Activated B cell treated with CpG ODN at 0.5 μM for 24 hours (primary cell): Measurements from ENCODE around the gene GJB6. TPM values are rescaled to one million over a fixed set of nuclear protein-coding genes. Genes with fewer than 3 reads are reported as not detected.

Experiments
- ATAC-seq: fragments of 200-7000 bp; cut with Tn5 transposase; one replicate; pipeline ENCODE4 v1.10.0; 2021; ENCODE audit warnings: low read depth, mild to moderate bottlenecking, moderate library complexity
- CTCF ChIA-PET: fragments of 350-600 bp; sonication (Branson Sonifier 250); formaldehyde crosslinking; loops from one replicate; lab custom pipeline; 2021; ENCODE audit warnings: antibody characterized with exemption; lab: Charles Lee
- POLR2A ChIA-PET: fragments of 350-600 bp; sonication (Branson Sonifier 250); formaldehyde crosslinking; loops from one replicate; lab custom pipeline; 2021; ENCODE audit warnings: antibody characterized with exemption; lab: Charles Lee
- DNase-seq: peaks from one replicate; pipeline ENCODE4 v3.0.0; 2022
- H3K27ac Mint-ChIP-seq: one replicate; pipeline ENCODE4 v1.8.0; 2020; ENCODE audit warnings: mixed read lengths
- H3K27me3 Mint-ChIP-seq: one replicate; pipeline ENCODE4 v1.8.0; 2021; ENCODE audit warnings: mixed read lengths
- H3K36me3 Mint-ChIP-seq: one replicate; pipeline ENCODE4 v1.8.0; 2021; ENCODE audit warnings: low read depth, mixed read lengths
- H3K4me1 Mint-ChIP-seq: one replicate; pipeline ENCODE4 v1.8.0; 2021; ENCODE audit warnings: mixed read lengths
- H3K4me3 Mint-ChIP-seq: one replicate; pipeline ENCODE4 v1.8.0; 2020; ENCODE audit warnings: mild to moderate bottlenecking, mixed read lengths
- H3K9me3 Mint-ChIP-seq: one replicate; pipeline ENCODE4 v1.8.0; 2020; ENCODE audit warnings: mixed read lengths
- intact Hi-C: fragments of 100-400 bp; cut with micrococcal nuclease; formaldehyde crosslinking; loops from one replicate; pipeline ENCODE4 v1.15.1; 2024
- total RNA-seq: library from RNA; stranded (reverse); gene quantifications from 2 replicates; pipeline ENCODE4 v1.2.3, GENCODE V29; 2022
- TF ChIP-seq, protein P1 (sequence below): fragments of 200-600 bp; IDR thresholded peaks from one replicate; pipeline ENCODE4 v1.8.0; 2022; ENCODE audit warnings: antibody characterized with exemption, mild to moderate bottlenecking

The GJB6 gene
- total RNA-seq, 1 donor from 2014 or later: not detected

DNA sequence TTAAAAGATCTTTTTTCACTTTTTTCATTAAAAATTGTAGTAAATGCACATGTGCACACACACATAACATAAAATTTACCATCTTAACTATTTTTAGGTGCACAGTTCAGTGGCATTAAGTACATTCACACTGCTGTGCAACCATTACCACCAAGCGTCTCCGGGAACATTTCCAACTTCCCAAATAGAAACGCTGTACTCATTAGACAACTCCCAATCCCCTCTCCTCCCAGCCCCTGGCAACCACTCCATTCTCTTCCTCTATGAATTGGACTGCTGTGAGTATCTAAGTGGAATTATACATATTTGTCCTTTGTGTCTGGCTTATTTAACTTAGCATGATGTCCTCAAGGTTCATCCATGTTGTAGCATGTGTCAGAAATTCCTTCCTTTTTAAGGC is 50.9 kb downstream of the GJB6 start:
- no peaks in the 10 kb centered on the region for H3K9me3 Mint-ChIP-seq
- H3K4me3 Mint-ChIP-seq: no peak overlapping the region
- intact Hi-C loops: loop anchor here (5.0 kb wide), 1 partner anchor 646 kb away; no protein-coding TSS in a partner anchor
- CTCF ChIA-PET: interaction anchor here (0.9 kb wide), 1 partner anchor 12 kb away, joined by 3 read pairs; no protein-coding TSS in a partner anchor
- DNase-seq (no peak), ATAC-seq (no peak)
- TF ChIP-seq, protein P1, sequence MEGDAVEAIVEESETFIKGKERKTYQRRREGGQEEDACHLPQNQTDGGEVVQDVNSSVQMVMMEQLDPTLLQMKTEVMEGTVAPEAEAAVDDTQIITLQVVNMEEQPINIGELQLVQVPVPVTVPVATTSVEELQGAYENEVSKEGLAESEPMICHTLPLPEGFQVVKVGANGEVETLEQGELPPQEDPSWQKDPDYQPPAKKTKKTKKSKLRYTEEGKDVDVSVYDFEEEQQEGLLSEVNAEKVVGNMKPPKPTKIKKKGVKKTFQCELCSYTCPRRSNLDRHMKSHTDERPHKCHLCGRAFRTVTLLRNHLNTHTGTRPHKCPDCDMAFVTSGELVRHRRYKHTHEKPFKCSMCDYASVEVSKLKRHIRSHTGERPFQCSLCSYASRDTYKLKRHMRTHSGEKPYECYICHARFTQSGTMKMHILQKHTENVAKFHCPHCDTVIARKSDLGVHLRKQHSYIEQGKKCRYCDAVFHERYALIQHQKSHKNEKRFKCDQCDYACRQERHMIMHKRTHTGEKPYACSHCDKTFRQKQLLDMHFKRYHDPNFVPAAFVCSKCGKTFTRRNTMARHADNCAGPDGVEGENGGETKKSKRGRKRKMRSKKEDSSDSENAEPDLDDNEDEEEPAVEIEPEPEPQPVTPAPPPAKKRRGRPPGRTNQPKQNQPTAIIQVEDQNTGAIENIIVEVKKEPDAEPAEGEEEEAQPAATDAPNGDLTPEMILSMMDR: no peak
- POLR2A ChIA-PET: no interaction called here
- no peaks in the 10 kb centered on the region for H3K36me3 Mint-ChIP-seq
- peaks cover 53% of the 10 kb centered on the region for H3K27me3 Mint-ChIP-seq
- H3K4me1 Mint-ChIP-seq: peaks cover 2% of the 10 kb centered on the region
- no peak overlapping the region for H3K27ac Mint-ChIP-seq

DNA sequence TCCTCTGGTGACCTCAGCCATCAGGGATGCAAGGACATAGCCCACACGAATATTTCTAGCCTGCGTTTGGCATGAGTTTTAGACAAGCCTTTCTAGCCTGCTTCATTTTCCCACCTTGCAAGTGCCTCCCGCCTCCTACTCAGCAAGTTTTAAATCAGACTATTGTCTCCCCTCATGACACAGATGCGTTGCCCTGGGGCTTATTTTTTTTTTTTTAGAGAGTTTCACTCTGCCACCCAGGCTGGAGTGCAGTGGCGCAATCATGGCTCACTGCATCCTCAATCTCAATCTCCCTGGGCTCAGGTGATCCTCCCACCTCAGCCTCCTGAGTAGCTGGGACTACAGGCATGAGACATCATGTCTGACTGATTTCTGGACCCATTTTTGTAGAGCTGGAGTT is 54.0 kb downstream of the GJB6 start:
- no peak for DNase-seq
- CTCF ChIA-PET: interaction anchor here (1.2 kb wide), 1 partner anchor 13 kb away, joined by 4 read pairs; no protein-coding TSS in a partner anchor
- H3K4me1 Mint-ChIP-seq: peaks cover 15% of the 10 kb centered on the region
- POLR2A ChIA-PET: interaction anchor here (0.6 kb wide), 1 partner anchor 8 kb away, joined by 9 read pairs; no protein-coding TSS in a partner anchor
- no peak for ATAC-seq
- H3K4me3 Mint-ChIP-seq: no peak overlapping the region
- H3K27ac Mint-ChIP-seq: no peak overlapping the region
- TF ChIP-seq, protein P1: no peak
- no peaks in the 10 kb centered on the region for H3K36me3 Mint-ChIP-seq
- H3K27me3 Mint-ChIP-seq: peaks cover 71% of the 10 kb centered on the region
- no peaks in the 10 kb centered on the region for H3K9me3 Mint-ChIP-seq
- intact Hi-C loops: no loop called here

GRCh38 chr13:20177049-20177831 is 54.9 kb downstream of the GJB6 start:
- ATAC-seq (no peak), DNase-seq (no peak)
- TF ChIP-seq, protein P1: no peak
- Mint-ChIP-seq H3K4me1 (peaks cover 17% of the 10 kb centered on the region), H3K27me3 (peaks cover 75% of the 10 kb centered on the region), H3K36me3 (no peaks in the 10 kb centered on the region), H3K27ac (no peak overlapping the region), H3K9me3 (no peaks in the 10 kb centered on the region), H3K4me3 (no peak overlapping the region)
- intact Hi-C loops: no loop called here
- ChIA-PET CTCF (no interaction called here), POLR2A (no interaction called here)

DNA sequence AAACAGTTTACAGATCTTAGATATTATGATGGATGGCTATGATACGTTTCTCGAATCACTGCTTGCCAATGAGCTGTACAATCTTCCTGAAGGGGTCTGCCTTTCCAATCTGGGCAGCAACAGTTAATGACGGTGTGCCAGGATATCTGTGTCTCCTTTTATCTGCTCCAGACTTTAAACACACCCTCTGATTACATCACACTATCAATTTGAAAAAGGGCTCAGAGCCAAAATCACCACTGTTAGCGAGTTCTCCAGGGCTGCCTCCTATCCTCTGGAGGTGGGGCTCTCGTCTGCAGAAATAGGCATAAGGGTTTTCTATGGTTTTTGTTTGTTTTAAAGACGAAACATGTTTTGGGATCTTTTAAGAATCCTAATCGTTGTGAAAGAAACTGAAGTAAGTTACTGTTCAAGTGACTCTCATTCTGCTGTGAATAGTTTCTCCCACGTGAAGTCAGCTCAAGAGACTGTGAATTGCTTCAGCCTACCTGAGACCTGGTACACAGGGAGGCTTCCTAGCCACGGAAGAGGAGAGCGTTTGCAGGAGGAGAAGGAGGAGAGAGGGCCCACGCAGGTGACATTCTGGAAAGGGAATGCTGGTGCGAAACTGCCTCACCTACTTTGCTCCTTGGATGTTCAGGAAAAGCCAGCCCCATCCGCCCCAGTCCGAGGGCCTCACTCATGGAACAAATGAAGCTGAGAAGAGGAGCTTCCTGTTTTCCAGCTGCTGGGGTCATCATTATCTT is 56.0 kb downstream of the GJB6 start:
- no peak overlapping the region for H3K27ac Mint-ChIP-seq
- intact Hi-C loops: no loop called here
- peaks cover 15% of the 10 kb centered on the region for H3K4me1 Mint-ChIP-seq
- ATAC-seq (no peak), DNase-seq (no peak)
- H3K4me3 Mint-ChIP-seq: no peak overlapping the region
- peaks cover 73% of the 10 kb centered on the region for H3K27me3 Mint-ChIP-seq
- no peaks in the 10 kb centered on the region for H3K36me3 Mint-ChIP-seq
- no peaks in the 10 kb centered on the region for H3K9me3 Mint-ChIP-seq
- TF ChIP-seq, protein P1: no peak
- ChIA-PET CTCF (no interaction called here), POLR2A (no interaction called here)

DNA sequence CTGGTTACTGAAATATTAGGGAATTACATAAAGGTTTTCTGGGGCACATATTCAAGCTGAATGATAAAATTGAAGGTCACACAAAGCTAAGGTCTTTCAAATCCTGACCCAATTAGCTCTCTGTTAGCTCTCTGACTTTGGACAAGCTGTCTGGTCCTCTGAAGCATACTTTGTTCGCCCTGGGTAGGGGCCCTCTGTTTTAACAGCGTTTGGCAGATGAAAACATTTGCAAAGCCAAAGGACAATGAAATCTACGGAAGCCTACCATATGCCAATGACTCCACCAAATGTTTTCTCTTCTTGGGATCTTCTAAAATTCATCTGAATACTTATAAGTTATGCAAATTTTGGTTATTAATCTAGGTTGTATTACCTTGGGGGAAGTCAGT is 56.7 kb downstream of the GJB6 start:
- Mint-ChIP-seq H3K4me3 (no peak overlapping the region), H3K9me3 (no peaks in the 10 kb centered on the region), H3K36me3 (no peaks in the 10 kb centered on the region), H3K27me3 (peaks cover 72% of the 10 kb centered on the region), H3K4me1 (peaks cover 15% of the 10 kb centered on the region), H3K27ac (no peak overlapping the region)
- no peak for DNase-seq
- ChIA-PET POLR2A (no interaction called here), CTCF (no interaction called here)
- TF ChIP-seq, protein P1: no peak
- ATAC-seq: no peak
- intact Hi-C loops: no loop called here
